ENCODE data around the gene CLDN24. TPM values are rescaled to one million over a fixed set of nuclear protein-coding genes. Genes with fewer than 3 reads are reported as not detected.

The CLDN24 gene
- total RNA-seq, 1 experiment from 2014 or later, result not detected

DNA sequence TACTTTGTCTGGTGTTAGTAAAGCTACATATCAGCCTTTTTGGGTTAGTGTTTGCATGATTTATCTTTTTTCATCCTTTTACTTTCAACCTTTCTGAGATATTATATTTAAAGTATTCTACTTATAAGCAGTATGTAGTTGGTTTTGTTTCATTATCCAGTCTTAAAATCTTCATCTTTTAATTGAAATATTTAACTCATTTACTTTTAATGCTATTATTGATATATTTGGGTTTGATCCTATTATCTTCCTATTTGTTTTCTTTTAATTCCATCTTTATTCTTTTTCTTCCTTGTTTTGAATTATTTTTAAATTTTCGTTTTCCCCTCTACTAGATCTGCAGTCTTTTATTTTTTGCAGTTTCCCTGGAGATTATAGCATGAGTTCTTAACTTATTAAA is 46.1 kb downstream of the CLDN24 start (continued):
- TF ChIP-seq OVOL2 (CRISPR knock-in tag; IDR thresholded peaks at IDR 0.05; ENCODE audit: borderline replicate concordance) (no peak), GTF2I (CRISPR knock-in tag; conservative IDR thresholded peaks at IDR 0.05) (no peak), EMX1 (CRISPR knock-in tag; IDR thresholded peaks at IDR 0.05) (no peak), TEAD1 (CRISPR knock-in tag; IDR thresholded peaks at IDR 0.05) (no peak)
- TF ChIP-seq, protein P1, sequence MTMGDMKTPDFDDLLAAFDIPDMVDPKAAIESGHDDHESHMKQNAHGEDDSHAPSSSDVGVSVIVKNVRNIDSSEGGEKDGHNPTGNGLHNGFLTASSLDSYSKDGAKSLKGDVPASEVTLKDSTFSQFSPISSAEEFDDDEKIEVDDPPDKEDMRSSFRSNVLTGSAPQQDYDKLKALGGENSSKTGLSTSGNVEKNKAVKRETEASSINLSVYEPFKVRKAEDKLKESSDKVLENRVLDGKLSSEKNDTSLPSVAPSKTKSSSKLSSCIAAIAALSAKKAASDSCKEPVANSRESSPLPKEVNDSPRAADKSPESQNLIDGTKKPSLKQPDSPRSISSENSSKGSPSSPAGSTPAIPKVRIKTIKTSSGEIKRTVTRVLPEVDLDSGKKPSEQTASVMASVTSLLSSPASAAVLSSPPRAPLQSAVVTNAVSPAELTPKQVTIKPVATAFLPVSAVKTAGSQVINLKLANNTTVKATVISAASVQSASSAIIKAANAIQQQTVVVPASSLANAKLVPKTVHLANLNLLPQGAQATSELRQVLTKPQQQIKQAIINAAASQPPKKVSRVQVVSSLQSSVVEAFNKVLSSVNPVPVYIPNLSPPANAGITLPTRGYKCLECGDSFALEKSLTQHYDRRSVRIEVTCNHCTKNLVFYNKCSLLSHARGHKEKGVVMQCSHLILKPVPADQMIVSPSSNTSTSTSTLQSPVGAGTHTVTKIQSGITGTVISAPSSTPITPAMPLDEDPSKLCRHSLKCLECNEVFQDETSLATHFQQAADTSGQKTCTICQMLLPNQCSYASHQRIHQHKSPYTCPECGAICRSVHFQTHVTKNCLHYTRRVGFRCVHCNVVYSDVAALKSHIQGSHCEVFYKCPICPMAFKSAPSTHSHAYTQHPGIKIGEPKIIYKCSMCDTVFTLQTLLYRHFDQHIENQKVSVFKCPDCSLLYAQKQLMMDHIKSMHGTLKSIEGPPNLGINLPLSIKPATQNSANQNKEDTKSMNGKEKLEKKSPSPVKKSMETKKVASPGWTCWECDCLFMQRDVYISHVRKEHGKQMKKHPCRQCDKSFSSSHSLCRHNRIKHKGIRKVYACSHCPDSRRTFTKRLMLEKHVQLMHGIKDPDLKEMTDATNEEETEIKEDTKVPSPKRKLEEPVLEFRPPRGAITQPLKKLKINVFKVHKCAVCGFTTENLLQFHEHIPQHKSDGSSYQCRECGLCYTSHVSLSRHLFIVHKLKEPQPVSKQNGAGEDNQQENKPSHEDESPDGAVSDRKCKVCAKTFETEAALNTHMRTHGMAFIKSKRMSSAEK (CRISPR knock-in tag; IDR thresholded peaks at IDR 0.05; ENCODE audit: borderline replicate concordance), result no peak

DNA sequence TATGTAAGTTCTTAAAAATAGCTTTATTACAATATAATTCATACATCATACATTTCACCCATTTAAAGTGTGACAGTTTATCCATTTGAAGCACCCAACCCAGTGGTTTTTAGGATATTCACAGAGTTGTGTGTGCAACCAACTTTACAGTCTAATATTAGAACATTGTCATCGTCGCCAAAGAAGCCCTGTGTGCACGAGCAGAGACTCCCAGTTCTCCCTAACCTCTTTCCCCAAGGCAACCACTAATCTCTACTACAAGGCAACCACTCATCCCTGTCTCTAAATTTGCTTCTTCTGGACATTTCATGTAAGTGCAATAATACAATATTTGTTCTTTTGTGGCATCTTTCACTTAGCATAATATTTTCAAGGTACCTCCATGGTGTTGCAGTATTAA is 49.8 kb downstream of the CLDN24 start:
- CTCF ChIA-PET, result no interaction called here

More for the DNA sequence above, 49.8 kb downstream of the CLDN24 start:
- peaks cover 84% of the 10 kb centered on the region for H3K36me3 Mint-ChIP-seq
- no peak overlapping the region for H3K27ac Mint-ChIP-seq
- no peak overlapping the region for H3K4me3 Mint-ChIP-seq
- H3K27me3 Mint-ChIP-seq (ENCODE audit: low read depth), result no peaks in the 10 kb centered on the region
- no peaks in the 10 kb centered on the region for H3K4me1 Mint-ChIP-seq
- peaks cover 30% of the 10 kb centered on the region for H3K9me3 Mint-ChIP-seq
- no peak for DNase-seq (ENCODE audit: low spot score)
- no peak for ATAC-seq
- POLR2A ChIA-PET, result no interaction called here
- TF ChIP-seq EMX1 (CRISPR knock-in tag; IDR thresholded peaks at IDR 0.05), result no peak
- TF ChIP-seq JAZF1 (CRISPR knock-in tag; IDR thresholded peaks at IDR 0.05), result no peak
- no peak for TF ChIP-seq CREB1 (CRISPR knock-in tag; IDR thresholded peaks at IDR 0.05)
- TF ChIP-seq NFYB (CRISPR knock-in tag; conservative IDR thresholded peaks at IDR 0.05; ENCODE audit: low read depth), result no peak
- TF ChIP-seq GRHL2 (CRISPR knock-in tag; IDR thresholded peaks at IDR 0.05; ENCODE audit: insufficient replicate concordance, severe bottlenecking), result no peak

Other genes starting within 250 kb of the CLDN24 start
- gene WWC2, start 223.2 kb downstream of the CLDN24 start, total RNA-seq (2021), result 126 to 133 TPM (median 133 TPM) in 3 replicates
- not detected in 3 replicates for gene CLDN22, start 2.1 kb downstream of the CLDN24 start, total RNA-seq (2021)
- gene CDKN2AIP, start 122.2 kb upstream of the CLDN24 start, total RNA-seq (2021), result 13.7 to 17.1 TPM (median 16.3 TPM) in 3 replicates
- gene ING2, start 182.6 kb upstream of the CLDN24 start, total RNA-seq (2021), result 12.0 to 15.6 TPM (median 14.8 TPM) in 3 replicates